HCT116 (cell line): ENCODE results near the gene SLC13A4. TPM values are rescaled to one million over a fixed set of nuclear protein-coding genes. Genes with fewer than 3 reads are reported as not detected.

ENCODE experiments used
- ATAC-seq: fragments of 200-7000 bp; cut with Tn5 transposase; 2 replicates; pipeline ENCODE4 v1.9.1; 2020; ENCODE audit warnings: mild to moderate bottlenecking, moderate library complexity
- BruUV-seq: library from RNA; stranded (reverse); fragments of 400-500 nt; replicated peaks from 2 replicates; lab custom pipeline; 2021; lab: Mats Ljungman, UMichigan
- CTCF ChIA-PET: fragments of 300-600 bp; sonication (Branson Sonifier 250); formaldehyde crosslinking; loops from one replicate; lab custom pipeline; 2021; ENCODE audit warnings: antibody characterized with exemption; lab: Charles Lee
- POLR2A ChIA-PET: fragments of 300-600, 350-600 bp; sonication (Branson Sonifier 250); formaldehyde crosslinking; loops from one replicate; lab custom pipeline; 2021; ENCODE audit warnings: antibody characterized with exemption; lab: Charles Lee
- RAD21 ChIA-PET, 2 experiments: fragments of 300-600 bp; sonication (Branson Sonifier 250); formaldehyde crosslinking; loops; one replicate each; lab custom pipeline; 2023; ENCODE audit warnings: low total read pairs in 2 of 2; ENCODE audit not compliant: uncharacterized antibody in 2 of 2, unreplicated experiment in 2 of 2, low non-redundant PET in 1 of 2; lab: Charles Lee
- DNase-seq: peaks from one replicate; pipeline ENCODE4 v3.0.0-alpha.2; 2010; ENCODE audit warnings: low read depth, low spot score
- H2AFZ ChIP-seq: fragments of 200-600 bp; shearing (Covaris generic), sonication (generic); 2 replicates; pipeline ENCODE4 v1.6.1; 2017; ENCODE audit warnings: low read depth, mixed run types, mixed read lengths, antibody characterized with exemption, low read length; ENCODE audit not compliant: poor library complexity, severe bottlenecking
- H3K27ac ChIP-seq: 2 replicates; pipeline ENCODE4 v1.5.1; 2012; ENCODE audit warnings: low read depth, low read length
- H3K27me3 ChIP-seq: fragments of 200-600 bp; sonication (generic); 2 replicates; pipeline ENCODE4 v1.6.1; 2016; ENCODE audit warnings: mixed run types, low read length, mixed read lengths; ENCODE audit not compliant: insufficient read depth
- H3K36me3 ChIP-seq, 2 experiments: fragments of 200-500 bp in 1 of 2; fragments of 200-600 bp in 1 of 2; sonication (Bioruptor generic) in 1 of 2; sonication (generic) in 1 of 2; 2 replicates each; pipeline versions ENCODE4 v1.5.1 to v1.6.1; 2014 to 2016; ENCODE audit warnings: low read length in 2 of 2, inconsistent platforms in 1 of 2, mixed read lengths in 1 of 2, mixed run types in 1 of 2; ENCODE audit not compliant: insufficient read depth in 2 of 2, control insufficient read depth in 1 of 2
- H3K4me1 ChIP-seq, 2 experiments: fragments of 200-600 bp in 1 of 2; sonication (generic) in 1 of 2; 2 replicates each; pipeline versions ENCODE4 v1.5.1 to v1.6.1; 2012 to 2017; ENCODE audit warnings: low read length in 2 of 2, inconsistent platforms in 1 of 2, mild to moderate bottlenecking in 1 of 2, mixed read lengths in 1 of 2, mixed run types in 1 of 2, moderate library complexity in 1 of 2; ENCODE audit not compliant: insufficient read depth in 2 of 2, control insufficient read depth in 1 of 2
- H3K4me2 ChIP-seq: fragments of 200-600 bp; sonication (generic); 2 replicates; pipeline ENCODE4 v1.6.1; 2017; ENCODE audit warnings: mixed run types, low read length, mixed read lengths
- H3K4me3 ChIP-seq, 2 experiments: fragments of 200-600 bp in 1 of 2; sonication (generic) in 1 of 2; replicated peaks in 1 of 2; 2 replicates each; pipeline ENCODE4 v1.5.1; 2011 to 2016; ENCODE audit warnings: low read length in 2 of 2, control low read depth in 1 of 2, low read depth in 1 of 2, mild to moderate bottlenecking in 1 of 2, mixed read lengths in 1 of 2, mixed run types in 1 of 2
- H3K79me2 ChIP-seq: fragments of 200-600 bp; sonication (generic); 2 replicates; pipeline ENCODE4 v1.6.1; 2017; ENCODE audit warnings: mild to moderate bottlenecking, mixed run types, low read length, moderate library complexity, mixed read lengths; ENCODE audit not compliant: insufficient read depth
- H3K9ac ChIP-seq: fragments of 200-600 bp; sonication (generic); 2 replicates; pipeline ENCODE4 v1.6.1; 2016; ENCODE audit warnings: low read length, mixed read lengths
- H3K9me2 ChIP-seq: fragments of 200-600 bp; sonication (generic), shearing (Covaris generic); 2 replicates; pipeline ENCODE4 v1.6.1; 2017; ENCODE audit warnings: mixed run types, mild to moderate bottlenecking, moderate library complexity; ENCODE audit not compliant: insufficient read depth
- H3K9me3 ChIP-seq, 2 experiments: fragments of 200-500 bp in 1 of 2; fragments of 200-600 bp in 1 of 2; sonication (Bioruptor generic) in 1 of 2; sonication (generic) in 1 of 2; 2 replicates each; pipeline ENCODE4 v1.6.1; 2014 to 2017; ENCODE audit warnings: low read length in 2 of 2, mixed read lengths in 2 of 2, inconsistent platforms in 1 of 2, low read depth in 1 of 2, mild to moderate bottlenecking in 1 of 2, mixed run types in 1 of 2, moderate library complexity in 1 of 2; ENCODE audit not compliant: control insufficient read depth in 1 of 2, insufficient read depth in 1 of 2
- H4K20me1 ChIP-seq: fragments of 200-600 bp; sonication (generic), shearing (Covaris generic); 2 replicates; pipeline ENCODE4 v1.6.1; 2017; ENCODE audit warnings: mixed run types, mild to moderate bottlenecking, moderate library complexity; ENCODE audit not compliant: insufficient read depth
- CBX3 ChIP-seq: IDR thresholded peaks from 2 replicates; pipeline ENCODE4 v1.6.1; 2012; ENCODE audit warnings: low read depth
- CEBPB ChIP-seq: IDR thresholded peaks from 2 replicates; pipeline ENCODE4 v1.6.1; 2012; ENCODE audit warnings: low read depth
- ELF1 ChIP-seq: IDR thresholded peaks from 2 replicates; pipeline ENCODE4 v1.6.1; 2012; ENCODE audit warnings: low read depth, borderline replicate concordance
- EZH2phosphoT487 ChIP-seq: fragments of 200-600 bp; IDR thresholded peaks from 2 replicates; pipeline ENCODE4 v1.6.1; 2018; ENCODE audit warnings: antibody characterized with exemption, borderline replicate concordance
- JUND ChIP-seq: IDR thresholded peaks from 2 replicates; pipeline ENCODE4 v1.6.1; 2012
- POLR2A ChIP-seq: IDR thresholded peaks from 2 replicates; pipeline ENCODE4 v1.7.0; 2011; ENCODE audit warnings: borderline replicate concordance; ENCODE audit not compliant: insufficient read depth, insufficient read length; ENCODE audit errors: extremely low read depth
- POLR2AphosphoS5 ChIP-seq: IDR thresholded peaks from 2 replicates; pipeline ENCODE4 v1.6.1; 2011; ENCODE audit warnings: mild to moderate bottlenecking, low read depth, low read length, moderate library complexity
- RAD21 ChIP-seq: IDR thresholded peaks from 2 replicates; pipeline ENCODE4 v1.6.1; 2012; ENCODE audit warnings: low read depth, mild to moderate bottlenecking
- SIN3A ChIP-seq: IDR thresholded peaks from 2 replicates; pipeline ENCODE4 v1.6.1; 2012; ENCODE audit warnings: low read depth
- SP1 ChIP-seq: IDR thresholded peaks from 2 replicates; pipeline ENCODE4 v1.6.1; 2012; ENCODE audit warnings: low read depth
- SRF ChIP-seq: IDR thresholded peaks from 2 replicates; pipeline ENCODE4 v1.6.1; 2012; ENCODE audit warnings: low read depth
- TCF7L2 ChIP-seq: IDR thresholded peaks from 2 replicates; pipeline ENCODE4 v1.7.0; 2011; ENCODE audit warnings: borderline replicate concordance, inconsistent platforms; ENCODE audit not compliant: insufficient read depth, insufficient read length; ENCODE audit errors: extremely low read depth
- ZFX ChIP-seq: fragments of 450-650 bp; IDR thresholded peaks from 2 replicates; pipeline ENCODE4 v1.6.1; 2017
- ZNF274 ChIP-seq: fragments of 200-500 bp; sonication (Bioruptor generic); IDR thresholded peaks from 2 replicates; pipeline ENCODE4 v1.6.1; 2014; ENCODE audit warnings: mild to moderate bottlenecking, low read depth, low read length, inconsistent platforms
- intact Hi-C: fragments of 100-400 bp; cut with micrococcal nuclease; formaldehyde crosslinking; loops from 2 replicates; pipeline ENCODE4 v1.10.0; 2022
- total RNA-seq: library from RNA; stranded (reverse); gene quantifications from one replicate; pipeline ENCODE4 v1.2.1, GENCODE V29; 2021; ENCODE audit not compliant: unreplicated experiment
- TF ChIP-seq, protein P1 (sequence below): IDR thresholded peaks from 2 replicates; pipeline ENCODE4 v1.6.1; 2012
- TF ChIP-seq, protein P2 (sequence below): IDR thresholded peaks from 2 replicates; pipeline ENCODE4 v1.6.1; 2012; ENCODE audit warnings: low read depth

The SLC13A4 gene
- total RNA-seq, 1 experiment from 2014 or later, result 0.30 TPM

- Histone ChIP-seq H2AFZ (no peak overlapping the region), H3K9me2 (no peaks in the 10 kb centered on the region), H3K9me3 (no peaks in the 10 kb centered on the region), H3K4me2 (no peak overlapping the region), H3K79me2 (no peaks in the 10 kb centered on the region), H3K9ac (no peak overlapping the region), H4K20me1 (no peaks in the 10 kb centered on the region), H3K4me1 (peaks cover 0 to 3% of the 10 kb centered on the region in 2 experiments; a peak in 1 of 4 replicates), H3K36me3 (no peaks in the 10 kb centered on the region; a peak in 1 of 4 replicates), H3K4me3 (no peak overlapping the region), H3K27me3 (no peaks in the 10 kb centered on the region), H3K27ac (no peak overlapping the region)
- ATAC-seq, result no peak
- RAD21 ChIA-PET, result no interaction called here
- CTCF ChIA-PET, result interaction anchor here (1.1 kb wide), 1 partner anchor 12 kb away, joined by 3 read pairs; no protein-coding TSS in a partner anchor
- POLR2A ChIA-PET, result no interaction called here
- DNase-seq, result no peak
- no TSS peak for BruUV-seq
- TF ChIP-seq TCF7L2, result no peak
- no peak for TF ChIP-seq ELF1
- no peak for TF ChIP-seq CEBPB
- no peak for TF ChIP-seq SIN3A
- TF ChIP-seq ZFX, result no peak
- TF ChIP-seq CBX3, result no peak
- TF ChIP-seq, protein P1, sequence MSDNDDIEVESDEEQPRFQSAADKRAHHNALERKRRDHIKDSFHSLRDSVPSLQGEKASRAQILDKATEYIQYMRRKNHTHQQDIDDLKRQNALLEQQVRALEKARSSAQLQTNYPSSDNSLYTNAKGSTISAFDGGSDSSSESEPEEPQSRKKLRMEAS, result no peak
- TF ChIP-seq POLR2A, result no peak
- no peak for TF ChIP-seq EZH2phosphoT487
- TF ChIP-seq SRF, result no peak
- no peak for TF ChIP-seq SP1
- no peak for TF ChIP-seq POLR2AphosphoS5
- TF ChIP-seq ZNF274, result no peak
- TF ChIP-seq, protein P2, sequence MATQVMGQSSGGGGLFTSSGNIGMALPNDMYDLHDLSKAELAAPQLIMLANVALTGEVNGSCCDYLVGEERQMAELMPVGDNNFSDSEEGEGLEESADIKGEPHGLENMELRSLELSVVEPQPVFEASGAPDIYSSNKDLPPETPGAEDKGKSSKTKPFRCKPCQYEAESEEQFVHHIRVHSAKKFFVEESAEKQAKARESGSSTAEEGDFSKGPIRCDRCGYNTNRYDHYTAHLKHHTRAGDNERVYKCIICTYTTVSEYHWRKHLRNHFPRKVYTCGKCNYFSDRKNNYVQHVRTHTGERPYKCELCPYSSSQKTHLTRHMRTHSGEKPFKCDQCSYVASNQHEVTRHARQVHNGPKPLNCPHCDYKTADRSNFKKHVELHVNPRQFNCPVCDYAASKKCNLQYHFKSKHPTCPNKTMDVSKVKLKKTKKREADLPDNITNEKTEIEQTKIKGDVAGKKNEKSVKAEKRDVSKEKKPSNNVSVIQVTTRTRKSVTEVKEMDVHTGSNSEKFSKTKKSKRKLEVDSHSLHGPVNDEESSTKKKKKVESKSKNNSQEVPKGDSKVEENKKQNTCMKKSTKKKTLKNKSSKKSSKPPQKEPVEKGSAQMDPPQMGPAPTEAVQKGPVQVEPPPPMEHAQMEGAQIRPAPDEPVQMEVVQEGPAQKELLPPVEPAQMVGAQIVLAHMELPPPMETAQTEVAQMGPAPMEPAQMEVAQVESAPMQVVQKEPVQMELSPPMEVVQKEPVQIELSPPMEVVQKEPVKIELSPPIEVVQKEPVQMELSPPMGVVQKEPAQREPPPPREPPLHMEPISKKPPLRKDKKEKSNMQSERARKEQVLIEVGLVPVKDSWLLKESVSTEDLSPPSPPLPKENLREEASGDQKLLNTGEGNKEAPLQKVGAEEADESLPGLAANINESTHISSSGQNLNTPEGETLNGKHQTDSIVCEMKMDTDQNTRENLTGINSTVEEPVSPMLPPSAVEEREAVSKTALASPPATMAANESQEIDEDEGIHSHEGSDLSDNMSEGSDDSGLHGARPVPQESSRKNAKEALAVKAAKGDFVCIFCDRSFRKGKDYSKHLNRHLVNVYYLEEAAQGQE, result no peak
- TF ChIP-seq RAD21, result no peak
- no peak for TF ChIP-seq JUND
- intact Hi-C loops, result no loop called here
These were observed 42.5 kb downstream of the SLC13A4 start for GRCh38 chr7:135685306-135686084.
